Right lobe of liver (tissue), 6 donors: ENCODE data around the gene PARP9. TPM values are rescaled to one million over a fixed set of nuclear protein-coding genes. Genes with fewer than 3 reads are reported as not detected.

Experiments
- ATAC-seq, 4 donors: fragments of 200-7000 bp; cut with Tn5 transposase; one replicate each; pipeline ENCODE4 v1.9.1; 2020; ENCODE audit warnings: mild to moderate bottlenecking in 4 of 4, moderate library complexity in 4 of 4
- DNase-seq, 3 donors: peaks; one replicate each; pipeline ENCODE4 v3.0.0-alpha.2; 2020
- H3K27ac ChIP-seq, 3 donors: fragments of 200-600 bp; one replicate each; pipeline ENCODE4 v1.8.0; 2022
- H3K27me3 ChIP-seq, 2 donors: fragments of 200-600 bp; one replicate each; pipeline ENCODE4 v1.8.0; 2022
- H3K36me3 ChIP-seq, 4 donors: fragments of 200-600 bp; sonication (generic) in 1 of 4; one replicate each; pipeline versions ENCODE4 v1.5.1 to v1.8.0; 2017 to 2022; ENCODE audit warnings: control low read depth in 1 of 4
- H3K4me1 ChIP-seq, 4 donors: fragments of 200-600 bp; sonication (generic) in 1 of 4; one replicate each; pipeline versions ENCODE4 v1.5.1 to v1.8.0; 2017 to 2022; ENCODE audit warnings: control low read depth in 1 of 4
- H3K4me3 ChIP-seq, 3 donors: fragments of 200-600 bp; one replicate each; pipeline ENCODE4 v1.8.0; 2022
- H3K9me3 ChIP-seq, 4 donors: fragments of 200-600 bp; sonication (generic) in 1 of 4; one replicate each; pipeline versions ENCODE4 v1.5.1 to v1.8.0; 2017 to 2022; ENCODE audit warnings: control low read depth in 1 of 4
- POLR2A ChIP-seq: fragments of 450-650 bp; IDR thresholded peaks from one replicate; pipeline ENCODE4 v1.6.1; 2017; ENCODE audit warnings: antibody characterized with exemption, mild to moderate bottlenecking
- WGBS: methylation state at CpG from one replicate; pipeline ENCODE4 v1.1.6; 2018; ENCODE audit warnings: low coverage, low lambda C conversion rate; ENCODE audit not compliant: insufficient coverage; ENCODE audit errors: missing lambda C conversion rate; 5-methylcytosine and 5-hydroxymethylcytosine counted together
- intact Hi-C, 2 donors: fragments of 100-400 bp; cut with DNase I; formaldehyde crosslinking; loops; one replicate each; pipeline versions ENCODE4 v1.11.2 to v1.14.1; 2022
- total RNA-seq, 6 experiments: library from RNA; depleted of rRNA in 2 of 6; stranded (reverse); fragments of >200 nt in 2 of 6; fragmentation: NEBNext Ultra II Directional in 3 of 6; extraction: Animal tissue kit (Norgen Biotek cat#: 25700) in 3 of 6; gene quantifications; one replicate each; pipeline versions ENCODE4 v1.1.0 to v1.2.4, GENCODE V29; 2016 to 2023
- TF ChIP-seq, protein P1 (sequence below), 4 donors: fragments of 200-600 bp in 3 of 4; fragments of 450-650 bp in 1 of 4; IDR thresholded peaks; one replicate each; pipeline versions ENCODE4 v1.5.1 to v1.8.0; 2016 to 2022; ENCODE audit warnings: antibody characterized with exemption in 4 of 4, mild to moderate bottlenecking in 2 of 4
- donor health status: DM: no; HTN: yes; CAD: no.
- donor health status: DM: no; HTN: no; CAD: no.
- donor health status: DM: no; HTN: no; CAD: no.
- donor health status: DM: no; HTN: yes; CAD: no.
- donor health status: DM: no; HTN: yes; CAD: no.

PARP9 gene
- total RNA-seq, 6 experiments from 2014 or later = 35.5 to 64.7 (median 42.5) TPM

DNA sequence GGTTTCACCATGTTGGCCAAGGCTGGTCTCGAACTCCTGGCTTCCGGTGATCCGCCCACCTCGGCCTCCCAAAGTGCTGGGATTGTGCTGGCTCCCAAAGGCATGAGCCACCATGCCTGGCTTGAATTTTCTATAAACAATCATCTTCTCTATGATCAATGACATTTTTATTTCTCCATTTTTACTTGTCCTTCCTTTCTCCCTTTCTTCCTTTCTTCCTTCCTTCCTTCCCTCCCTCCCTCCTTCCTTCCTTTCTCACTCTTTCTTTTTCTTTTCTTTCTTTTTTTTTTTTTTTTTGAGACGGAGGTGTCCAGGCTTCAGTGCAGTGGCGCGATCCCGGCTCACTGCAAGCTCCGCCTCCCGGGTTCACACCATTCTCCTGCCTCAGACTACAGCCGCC is 40.8 kb downstream of the PARP9 start:
- Histone ChIP-seq H3K27ac (no peak overlapping the region), H3K4me3 (no peak overlapping the region), H3K36me3 (peaks cover 0 to 5% (median 0%) of the 10 kb centered on the region in 4 donors), H3K4me1 (no peaks in the 10 kb centered on the region), H3K9me3 (no peaks in the 10 kb centered on the region), H3K27me3 (no peaks in the 10 kb centered on the region)
- ATAC-seq (no peak), DNase-seq (no peak)
- TF ChIP-seq, protein P1, sequence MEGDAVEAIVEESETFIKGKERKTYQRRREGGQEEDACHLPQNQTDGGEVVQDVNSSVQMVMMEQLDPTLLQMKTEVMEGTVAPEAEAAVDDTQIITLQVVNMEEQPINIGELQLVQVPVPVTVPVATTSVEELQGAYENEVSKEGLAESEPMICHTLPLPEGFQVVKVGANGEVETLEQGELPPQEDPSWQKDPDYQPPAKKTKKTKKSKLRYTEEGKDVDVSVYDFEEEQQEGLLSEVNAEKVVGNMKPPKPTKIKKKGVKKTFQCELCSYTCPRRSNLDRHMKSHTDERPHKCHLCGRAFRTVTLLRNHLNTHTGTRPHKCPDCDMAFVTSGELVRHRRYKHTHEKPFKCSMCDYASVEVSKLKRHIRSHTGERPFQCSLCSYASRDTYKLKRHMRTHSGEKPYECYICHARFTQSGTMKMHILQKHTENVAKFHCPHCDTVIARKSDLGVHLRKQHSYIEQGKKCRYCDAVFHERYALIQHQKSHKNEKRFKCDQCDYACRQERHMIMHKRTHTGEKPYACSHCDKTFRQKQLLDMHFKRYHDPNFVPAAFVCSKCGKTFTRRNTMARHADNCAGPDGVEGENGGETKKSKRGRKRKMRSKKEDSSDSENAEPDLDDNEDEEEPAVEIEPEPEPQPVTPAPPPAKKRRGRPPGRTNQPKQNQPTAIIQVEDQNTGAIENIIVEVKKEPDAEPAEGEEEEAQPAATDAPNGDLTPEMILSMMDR (IDR thresholded peaks at IDR 0.05) = no peak
- no peak for TF ChIP-seq POLR2A
- intact Hi-C loops = no loop called here
- 100% methylated on average over 4 of the region's 11 CpGs for WGBS

DNA sequence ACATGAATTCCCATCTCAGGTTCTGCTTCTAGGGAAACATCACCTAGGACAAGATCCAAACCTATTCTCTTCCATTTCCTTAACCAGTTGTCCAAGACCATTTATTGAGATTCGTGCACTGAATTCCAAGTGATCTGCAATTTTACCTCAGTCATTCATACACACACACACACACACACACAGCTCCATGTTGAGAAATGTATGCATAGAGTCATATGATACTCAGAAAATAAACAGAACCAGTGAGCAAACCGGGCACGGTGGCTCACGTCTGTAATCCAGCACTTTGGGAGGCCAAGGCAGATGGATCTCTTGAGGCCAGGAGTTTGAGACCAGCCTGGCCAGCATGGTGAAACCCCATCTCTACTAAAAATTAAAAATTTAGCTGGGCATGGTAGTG is 43.2 kb downstream of the PARP9 start:
- H3K9me3 ChIP-seq = no peaks in the 10 kb centered on the region
- ATAC-seq (no peak), DNase-seq (no peak)
- WGBS = 55% methylated on average over 3 of the region's 4 CpGs
- H3K27ac ChIP-seq = no peak overlapping the region
- no peak overlapping the region for H3K4me3 ChIP-seq
- no peak for TF ChIP-seq POLR2A
- TF ChIP-seq, protein P1 (IDR thresholded peaks at IDR 0.05) = no peak
- intact Hi-C loops = no loop called here
- H3K4me1 ChIP-seq = peaks cover 0 to 6% (median 2%) of the 10 kb centered on the region in 4 donors
- no peaks in the 10 kb centered on the region for H3K36me3 ChIP-seq
- no peaks in the 10 kb centered on the region for H3K27me3 ChIP-seq

DNA sequence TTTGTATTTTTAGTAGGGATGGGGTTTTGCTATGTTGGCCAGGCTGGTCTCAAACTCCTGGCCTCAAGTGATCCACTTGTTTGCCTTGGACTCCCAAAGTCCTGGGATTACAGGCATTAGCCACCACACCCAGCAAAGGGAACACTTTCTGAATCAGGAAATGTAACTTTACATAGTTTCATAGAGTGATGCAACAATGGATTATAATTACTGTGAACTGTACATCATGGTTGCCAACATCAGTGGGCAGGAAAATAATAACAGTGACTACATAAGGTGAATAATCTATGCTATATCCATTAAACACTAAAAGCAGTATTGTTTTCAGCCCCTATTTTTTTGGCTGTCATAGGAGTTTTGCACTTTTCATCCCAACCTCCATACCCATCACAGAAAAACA is 44.4 kb downstream of the PARP9 start:
- intact Hi-C loops = no loop called here
- TF ChIP-seq, protein P1 (IDR thresholded peaks at IDR 0.05) = no peak
- TF ChIP-seq POLR2A = no peak
- H3K4me3 ChIP-seq = no peak overlapping the region
- no peak overlapping the region for H3K27ac ChIP-seq
- H3K4me1 ChIP-seq = peaks cover 0 to 15% (median 6%) of the 10 kb centered on the region in 4 donors
- H3K9me3 ChIP-seq = no peaks in the 10 kb centered on the region
- DNase-seq (no peak), ATAC-seq (no peak)
- H3K27me3 ChIP-seq = no peaks in the 10 kb centered on the region
- H3K36me3 ChIP-seq = no peaks in the 10 kb centered on the region

DNA sequence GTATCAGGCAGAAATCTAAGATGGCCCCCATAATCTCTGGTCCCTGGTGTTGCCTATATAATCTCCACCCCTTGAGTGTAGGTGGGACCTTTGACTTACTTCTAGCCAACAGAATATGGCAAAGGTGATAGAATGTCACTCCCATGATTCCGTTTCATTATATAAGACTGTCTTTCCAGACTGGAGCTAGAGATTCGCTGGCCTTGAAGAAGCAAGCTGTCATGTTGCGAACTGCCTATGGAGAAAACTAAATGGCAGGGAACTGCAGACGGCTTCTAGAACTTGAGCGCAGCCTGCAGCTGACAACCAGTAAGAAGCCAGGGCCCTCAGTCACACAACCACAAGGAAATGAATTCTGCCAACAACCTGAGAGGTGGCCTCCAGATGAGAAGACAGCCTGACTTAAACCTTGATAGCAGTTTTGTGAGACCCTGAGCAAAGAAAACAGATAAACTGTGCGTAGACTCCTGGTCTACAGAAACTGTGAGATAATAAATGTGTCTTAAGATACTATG is 47.2 kb downstream of the PARP9 start:
- intact Hi-C loops = no loop called here
- DNase-seq (no peak), ATAC-seq (no peak)
- Histone ChIP-seq H3K27me3 (no peaks in the 10 kb centered on the region), H3K4me1 (peaks cover 0 to 32% (median 11%) of the 10 kb centered on the region in 4 donors), H3K36me3 (no peaks in the 10 kb centered on the region), H3K9me3 (no peaks in the 10 kb centered on the region), H3K4me3 (no peak overlapping the region), H3K27ac (no peak overlapping the region)
- TF ChIP-seq, protein P1 (IDR thresholded peaks at IDR 0.05) = no peak
- TF ChIP-seq POLR2A = no peak
- 90% methylated on average over 6 of the region's 6 CpGs for WGBS

DNA sequence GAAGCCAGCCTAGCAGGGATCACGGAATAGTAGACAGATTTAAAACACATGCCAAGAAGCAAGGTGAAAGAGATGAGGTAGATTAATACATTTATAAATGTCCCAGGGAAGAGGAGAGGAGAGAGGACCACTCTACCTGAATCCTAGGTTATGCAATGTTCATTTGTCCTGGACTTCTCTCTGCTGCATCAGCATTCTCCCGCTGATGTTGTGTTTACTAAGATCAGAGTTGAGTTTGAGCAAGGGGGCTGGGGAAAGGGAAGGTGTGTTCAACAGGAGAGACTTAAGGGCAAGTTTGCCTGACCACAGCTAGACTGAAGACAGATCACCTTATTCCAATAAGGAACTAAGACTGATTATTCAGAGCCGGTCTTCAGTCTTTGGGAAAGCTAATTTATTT is 48.2 kb downstream of the PARP9 start:
- Histone ChIP-seq H3K27me3 (no peaks in the 10 kb centered on the region), H3K4me1 (peaks cover 0 to 42% (median 16%) of the 10 kb centered on the region in 4 donors), H3K27ac (peak overlapping the region in 1 of 3 donors; percentile 41), H3K36me3 (no peaks in the 10 kb centered on the region), H3K4me3 (no peak overlapping the region), H3K9me3 (no peaks in the 10 kb centered on the region)
- DNase-seq = peak in 1 of 3 donors; percentile 71
- WGBS = 32% methylated on average over 3 of the region's 3 CpGs
- intact Hi-C loops = no loop called here
- TF ChIP-seq, protein P1 (IDR thresholded peaks at IDR 0.05) = no peak
- no peak for TF ChIP-seq POLR2A
- peak; percentile 33 to 52 (median 42) for ATAC-seq
